Activated naive CD8-positive, alpha-beta T cell treated with anti-CD3 and anti-CD28 coated beads for 36 hours (primary cell): ENCODE measurements around the gene PYCR2. TPM values are rescaled to one million over a fixed set of nuclear protein-coding genes. Genes with fewer than 3 reads are reported as not detected.

ENCODE experiments used
- DNase-seq: peaks from one replicate; pipeline ENCODE4 v3.0.0; 2021
- H3K27ac Mint-ChIP-seq: one replicate; pipeline ENCODE4 v1.8.0; 2022; ENCODE audit warnings: mild to moderate bottlenecking, moderate library complexity, mixed read lengths
- H3K27me3 Mint-ChIP-seq: one replicate; pipeline ENCODE4 v1.8.0; 2022; ENCODE audit warnings: mild to moderate bottlenecking, mixed read lengths
- H3K36me3 Mint-ChIP-seq: one replicate; pipeline ENCODE4 v1.8.0; 2021; ENCODE audit warnings: mild to moderate bottlenecking, mixed read lengths
- H3K4me1 Mint-ChIP-seq: one replicate; pipeline ENCODE4 v1.8.0; 2021; ENCODE audit warnings: mixed read lengths
- H3K4me3 Mint-ChIP-seq: one replicate; pipeline ENCODE4 v1.8.0; 2022; ENCODE audit warnings: mild to moderate bottlenecking, moderate library complexity, mixed read lengths
- H3K9me3 Mint-ChIP-seq: one replicate; pipeline ENCODE4 v1.8.0; 2022; ENCODE audit warnings: mixed read lengths
- total RNA-seq, 2 experiments: library from RNA; stranded (reverse); gene quantifications; one replicate each; pipeline ENCODE4 v1.2.3, GENCODE V29; 2021

Gene PYCR2
- total RNA-seq, 2 experiments from 2014 or later: 142 to 149 TPM

DNA sequence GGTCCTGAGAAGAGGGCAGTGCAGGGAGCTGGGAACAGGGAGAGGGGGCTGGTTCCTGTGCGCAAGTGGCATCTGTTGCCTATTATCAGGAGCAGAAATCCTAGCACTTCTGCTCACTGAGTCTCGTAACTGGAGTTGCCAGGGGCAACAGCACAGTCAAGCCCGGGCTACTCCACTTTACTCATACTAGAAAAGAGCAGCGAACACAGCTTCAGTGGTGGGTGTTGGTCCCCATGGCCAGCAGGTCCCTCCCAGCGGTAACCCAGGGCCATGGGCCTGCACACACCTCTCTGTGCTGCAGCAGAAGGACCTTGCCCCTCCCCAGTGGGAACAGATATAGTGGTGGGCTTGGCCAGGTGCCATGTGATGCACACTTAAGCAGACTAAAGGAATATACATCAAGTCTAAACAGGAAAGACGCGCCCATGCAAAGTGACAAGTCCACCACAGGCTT lies 8.5 kb downstream of the PYCR2 start:
- H3K4me3 Mint-ChIP-seq: no peak overlapping the region
- H3K36me3 Mint-ChIP-seq: peaks cover 25% of the 10 kb centered on the region
- no peak overlapping the region for H3K27ac Mint-ChIP-seq
- no peaks in the 10 kb centered on the region for H3K9me3 Mint-ChIP-seq
- H3K27me3 Mint-ChIP-seq: no peaks in the 10 kb centered on the region
- H3K4me1 Mint-ChIP-seq: peaks cover 17% of the 10 kb centered on the region
- DNase-seq: no peak

DNA sequence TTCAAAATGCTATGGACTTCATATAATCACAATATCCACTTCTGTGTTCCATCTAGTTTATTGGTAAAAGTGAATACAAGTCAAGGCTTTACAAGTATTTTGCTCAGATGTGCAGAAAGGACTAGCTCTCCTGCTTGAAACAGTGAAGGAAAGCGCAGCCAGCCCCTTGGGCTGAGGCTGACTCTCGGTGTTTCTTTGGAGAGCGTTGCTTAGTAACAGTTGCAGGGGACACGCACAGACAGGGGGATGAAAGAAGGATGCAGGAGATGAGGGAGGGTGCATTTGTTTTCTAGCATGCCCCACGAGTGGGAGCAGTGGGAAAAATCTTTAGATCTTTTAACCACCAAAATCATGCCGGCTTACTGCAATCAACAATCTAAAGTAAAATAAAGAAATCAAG lies 9.1 kb downstream of the PYCR2 start:
- H3K4me1 Mint-ChIP-seq: peaks cover 17% of the 10 kb centered on the region
- peaks cover 20% of the 10 kb centered on the region for H3K36me3 Mint-ChIP-seq
- no peaks in the 10 kb centered on the region for H3K9me3 Mint-ChIP-seq
- no peak overlapping the region for H3K4me3 Mint-ChIP-seq
- DNase-seq: no peak
- H3K27me3 Mint-ChIP-seq: no peaks in the 10 kb centered on the region
- no peak overlapping the region for H3K27ac Mint-ChIP-seq

DNA sequence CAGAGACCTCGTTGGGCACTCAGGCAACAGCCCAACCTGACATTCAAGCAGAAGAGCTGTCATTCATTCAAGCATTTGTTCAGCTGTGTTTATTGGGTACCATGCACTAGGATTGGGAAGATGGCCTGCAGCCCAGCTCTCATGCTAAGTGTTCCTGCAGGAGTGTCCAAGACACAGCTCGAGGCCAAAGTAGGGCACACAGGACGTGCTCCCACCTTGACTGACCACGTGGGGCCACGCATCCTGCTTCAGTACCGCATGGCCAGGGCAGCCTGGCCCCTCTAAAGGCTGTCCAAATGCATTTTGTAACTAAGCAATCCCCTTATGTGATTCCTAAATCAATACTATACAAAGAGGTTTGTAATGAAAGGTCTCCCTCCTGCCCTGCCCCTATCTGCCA lies 9.7 kb downstream of the PYCR2 start:
- peaks cover 20% of the 10 kb centered on the region for H3K4me1 Mint-ChIP-seq
- no peak for DNase-seq
- H3K27ac Mint-ChIP-seq: no peak overlapping the region
- H3K4me3 Mint-ChIP-seq: no peak overlapping the region
- H3K36me3 Mint-ChIP-seq: peaks cover 16% of the 10 kb centered on the region
- no peaks in the 10 kb centered on the region for H3K27me3 Mint-ChIP-seq
- no peaks in the 10 kb centered on the region for H3K9me3 Mint-ChIP-seq

DNA sequence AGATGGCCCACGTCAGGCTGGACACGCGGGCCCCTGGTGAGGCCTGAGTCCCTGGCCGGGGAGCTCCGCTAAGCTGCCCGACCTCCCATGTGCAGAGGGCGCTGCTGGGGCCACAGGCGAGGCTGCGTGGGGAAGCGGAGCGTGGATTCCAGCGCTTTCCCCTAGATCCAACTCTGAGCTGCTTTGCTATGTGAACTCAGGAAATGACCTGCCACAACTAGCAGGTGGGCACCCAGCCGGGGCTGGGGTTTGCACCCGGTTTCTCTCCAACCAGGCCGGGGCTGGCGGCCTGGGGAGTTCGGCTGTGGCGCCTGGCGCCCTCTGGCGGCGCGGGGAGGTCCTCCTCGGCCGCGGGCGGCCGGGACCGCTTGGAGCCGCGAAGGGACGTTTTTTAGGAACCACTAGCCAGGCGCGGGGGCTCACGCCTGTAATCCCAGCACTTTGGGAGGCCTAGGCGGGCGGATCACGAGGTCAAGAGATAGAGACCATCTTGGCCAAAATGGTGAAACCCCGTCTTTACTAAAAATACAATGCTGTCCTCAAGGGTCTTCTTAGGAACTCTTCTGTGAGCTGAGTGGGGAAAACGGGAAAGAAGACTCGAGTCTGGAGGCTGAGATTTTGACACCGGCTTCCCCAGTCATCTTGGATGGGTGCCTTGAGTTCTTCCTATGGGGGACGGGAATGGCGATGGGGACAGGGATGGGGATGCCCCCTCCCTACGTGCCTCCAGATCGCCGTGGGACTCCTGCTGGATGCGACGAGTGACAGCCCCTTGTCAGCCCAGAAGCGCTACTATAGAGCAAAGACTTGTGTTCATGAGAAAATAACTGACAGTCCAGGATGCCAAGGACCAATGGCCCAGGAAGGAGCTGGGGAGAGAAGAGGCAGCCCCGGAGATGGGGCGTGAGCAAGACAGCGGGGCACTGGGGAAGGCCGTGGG lies 12.6 kb downstream of the PYCR2 start:
- Mint-ChIP-seq H3K4me3 (no peak overlapping the region), H3K27ac (no peak overlapping the region), H3K36me3 (no peaks in the 10 kb centered on the region), H3K27me3 (no peaks in the 10 kb centered on the region), H3K4me1 (peaks cover 21% of the 10 kb centered on the region), H3K9me3 (no peaks in the 10 kb centered on the region)
- DNase-seq: peak; percentile 83

DNA sequence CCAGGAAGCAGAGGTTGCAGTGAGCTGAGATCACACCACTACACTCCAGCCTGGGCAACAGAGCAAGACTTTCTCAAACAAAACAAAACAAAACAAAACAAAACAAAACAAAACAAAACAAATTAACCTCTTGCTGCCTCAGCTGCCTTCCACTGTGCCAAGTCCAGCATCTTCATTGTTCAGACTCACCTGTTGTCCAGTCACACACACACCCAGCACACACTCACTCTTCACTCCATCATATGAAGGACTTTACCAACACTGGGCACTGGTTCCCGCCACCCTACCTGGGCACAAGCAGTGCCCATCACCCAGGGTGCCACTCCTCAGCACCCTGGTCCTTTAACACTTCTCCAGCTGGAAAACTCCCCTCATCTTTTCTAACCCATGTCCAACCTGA lies 14.6 kb downstream of the PYCR2 start:
- Mint-ChIP-seq H3K36me3 (no peaks in the 10 kb centered on the region), H3K27ac (no peak overlapping the region), H3K4me3 (no peak overlapping the region), H3K4me1 (peaks cover 31% of the 10 kb centered on the region), H3K9me3 (no peaks in the 10 kb centered on the region), H3K27me3 (no peaks in the 10 kb centered on the region)
- DNase-seq: no peak

DNA sequence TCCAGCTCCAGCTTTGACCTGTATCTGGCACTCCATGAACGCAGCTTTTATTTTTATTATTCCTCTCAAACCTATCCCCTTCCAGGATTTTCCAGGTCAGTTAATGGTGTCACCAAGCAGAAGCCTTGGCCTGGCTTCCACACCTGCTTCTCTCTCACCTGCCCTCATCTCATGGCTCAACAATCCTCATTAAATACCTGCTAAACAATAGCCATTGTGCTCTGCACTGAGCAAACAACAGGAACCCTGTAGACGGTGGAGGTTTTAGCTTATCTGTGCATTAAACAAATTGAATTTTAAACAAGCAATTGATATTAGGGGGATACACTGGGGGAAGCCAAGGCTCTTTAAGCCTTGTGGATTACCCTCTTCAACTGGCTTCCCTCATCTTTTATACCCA lies 15.3 kb downstream of the PYCR2 start:
- peaks cover 31% of the 10 kb centered on the region for H3K4me1 Mint-ChIP-seq
- no peak overlapping the region for H3K27ac Mint-ChIP-seq
- no peaks in the 10 kb centered on the region for H3K27me3 Mint-ChIP-seq
- DNase-seq: no peak
- H3K36me3 Mint-ChIP-seq: no peaks in the 10 kb centered on the region
- no peaks in the 10 kb centered on the region for H3K9me3 Mint-ChIP-seq
- H3K4me3 Mint-ChIP-seq: no peak overlapping the region

DNA sequence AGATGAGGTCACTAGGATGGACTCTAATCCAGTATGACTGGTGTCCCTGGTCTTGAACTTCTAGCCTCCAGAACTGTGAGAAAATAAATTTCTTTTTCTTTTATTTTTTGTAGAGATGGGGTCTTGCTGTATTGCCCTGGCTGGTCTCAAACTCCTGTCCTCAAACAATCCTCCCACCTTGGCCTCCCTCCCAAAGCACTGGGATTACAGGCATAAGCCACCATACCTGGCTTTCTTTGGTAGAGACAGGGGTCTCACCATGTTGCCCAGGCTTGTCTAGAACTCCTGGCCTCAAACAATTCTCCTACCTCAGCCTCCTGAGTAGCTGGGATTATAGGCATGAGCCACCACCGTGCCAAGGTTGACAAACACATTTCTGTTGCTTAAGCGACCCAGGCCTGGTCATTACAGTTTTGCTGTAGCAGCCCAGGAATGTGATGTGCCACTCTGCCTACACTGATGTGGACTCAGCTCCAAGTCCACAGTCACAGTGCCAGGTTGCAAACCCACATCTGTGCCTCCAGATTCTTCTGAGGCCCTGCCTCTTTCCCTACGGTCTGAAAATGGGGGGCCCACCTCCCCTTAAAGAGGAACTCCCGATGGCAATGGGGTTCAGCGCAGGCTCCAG lies 15.9 kb downstream of the PYCR2 start:
- DNase-seq: no peak
- no peaks in the 10 kb centered on the region for H3K36me3 Mint-ChIP-seq
- no peak overlapping the region for H3K27ac Mint-ChIP-seq
- H3K4me3 Mint-ChIP-seq: no peak overlapping the region
- H3K4me1 Mint-ChIP-seq: peaks cover 31% of the 10 kb centered on the region
- H3K27me3 Mint-ChIP-seq: no peaks in the 10 kb centered on the region
- H3K9me3 Mint-ChIP-seq: no peaks in the 10 kb centered on the region

DNA sequence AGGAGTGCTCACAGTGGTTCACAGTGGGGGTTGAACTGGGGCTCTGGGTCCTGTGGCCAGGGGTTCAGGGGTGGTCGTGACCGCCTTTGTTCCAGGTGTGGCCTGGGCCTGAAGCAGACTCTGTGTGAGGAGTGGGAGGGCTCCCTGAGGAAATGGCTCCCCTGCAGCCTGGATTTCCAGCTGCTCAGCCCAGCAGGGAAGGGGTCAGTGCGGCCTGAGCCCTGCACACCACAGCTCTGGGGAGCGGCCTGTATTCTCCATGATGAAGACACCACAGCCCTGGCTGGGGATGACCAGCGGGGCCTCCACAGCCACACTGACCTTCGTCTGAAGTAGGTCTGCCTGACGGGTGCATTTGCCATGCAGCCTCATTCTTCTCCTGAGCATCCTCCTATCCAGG lies 16.7 kb downstream of the PYCR2 start:
- no peak for DNase-seq
- Mint-ChIP-seq H3K36me3 (no peaks in the 10 kb centered on the region), H3K4me3 (no peak overlapping the region), H3K27me3 (no peaks in the 10 kb centered on the region), H3K4me1 (peaks cover 31% of the 10 kb centered on the region), H3K27ac (no peak overlapping the region), H3K9me3 (no peaks in the 10 kb centered on the region)

DNA sequence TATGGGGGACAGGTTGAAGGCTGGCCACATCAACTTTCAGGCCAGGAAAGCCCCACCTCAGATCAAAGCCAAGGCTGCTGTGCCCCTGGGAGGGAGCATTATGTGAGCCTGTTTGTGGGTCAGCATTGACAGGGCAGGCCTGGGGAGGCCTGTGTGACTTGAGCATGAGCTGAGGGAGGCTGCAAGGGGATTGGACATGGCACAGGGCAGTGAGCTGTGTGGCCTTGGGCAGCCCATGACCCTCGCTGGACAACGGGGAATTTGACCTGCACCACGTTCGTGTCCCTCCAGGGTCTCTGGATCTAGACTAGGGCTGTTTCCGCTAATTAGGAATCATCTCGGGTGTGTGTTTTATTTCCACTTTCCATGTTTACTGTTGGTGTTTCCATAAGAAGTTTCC lies 17.6 kb downstream of the PYCR2 start:
- Mint-ChIP-seq H3K27me3 (no peaks in the 10 kb centered on the region), H3K4me3 (no peak overlapping the region), H3K4me1 (peaks cover 28% of the 10 kb centered on the region), H3K27ac (no peak overlapping the region), H3K36me3 (no peaks in the 10 kb centered on the region), H3K9me3 (no peaks in the 10 kb centered on the region)
- DNase-seq: no peak

DNA sequence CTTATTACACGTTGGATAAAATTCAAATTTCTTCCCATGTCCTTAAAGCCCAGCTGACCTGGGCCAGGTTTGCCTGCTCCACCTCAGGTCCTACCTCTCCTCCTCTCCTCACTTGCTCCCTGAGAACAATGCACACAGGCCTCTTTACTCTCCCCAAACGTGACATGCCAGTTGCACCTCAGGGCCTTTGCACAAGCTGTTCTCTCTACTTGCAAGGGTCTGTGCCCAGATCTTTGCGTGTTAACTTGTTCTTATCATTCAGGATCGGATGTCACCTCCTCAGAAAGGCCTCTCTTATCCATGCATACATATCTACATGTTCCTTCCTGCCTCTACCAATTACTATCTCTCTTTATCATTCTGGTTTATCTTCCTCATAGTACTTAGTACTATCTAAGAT lies 20.4 kb downstream of the PYCR2 start:
- Mint-ChIP-seq H3K4me1 (peaks cover 23% of the 10 kb centered on the region), H3K27me3 (no peaks in the 10 kb centered on the region), H3K36me3 (no peaks in the 10 kb centered on the region), H3K4me3 (no peak overlapping the region), H3K9me3 (no peaks in the 10 kb centered on the region), H3K27ac (no peak overlapping the region)
- no peak for DNase-seq

DNA sequence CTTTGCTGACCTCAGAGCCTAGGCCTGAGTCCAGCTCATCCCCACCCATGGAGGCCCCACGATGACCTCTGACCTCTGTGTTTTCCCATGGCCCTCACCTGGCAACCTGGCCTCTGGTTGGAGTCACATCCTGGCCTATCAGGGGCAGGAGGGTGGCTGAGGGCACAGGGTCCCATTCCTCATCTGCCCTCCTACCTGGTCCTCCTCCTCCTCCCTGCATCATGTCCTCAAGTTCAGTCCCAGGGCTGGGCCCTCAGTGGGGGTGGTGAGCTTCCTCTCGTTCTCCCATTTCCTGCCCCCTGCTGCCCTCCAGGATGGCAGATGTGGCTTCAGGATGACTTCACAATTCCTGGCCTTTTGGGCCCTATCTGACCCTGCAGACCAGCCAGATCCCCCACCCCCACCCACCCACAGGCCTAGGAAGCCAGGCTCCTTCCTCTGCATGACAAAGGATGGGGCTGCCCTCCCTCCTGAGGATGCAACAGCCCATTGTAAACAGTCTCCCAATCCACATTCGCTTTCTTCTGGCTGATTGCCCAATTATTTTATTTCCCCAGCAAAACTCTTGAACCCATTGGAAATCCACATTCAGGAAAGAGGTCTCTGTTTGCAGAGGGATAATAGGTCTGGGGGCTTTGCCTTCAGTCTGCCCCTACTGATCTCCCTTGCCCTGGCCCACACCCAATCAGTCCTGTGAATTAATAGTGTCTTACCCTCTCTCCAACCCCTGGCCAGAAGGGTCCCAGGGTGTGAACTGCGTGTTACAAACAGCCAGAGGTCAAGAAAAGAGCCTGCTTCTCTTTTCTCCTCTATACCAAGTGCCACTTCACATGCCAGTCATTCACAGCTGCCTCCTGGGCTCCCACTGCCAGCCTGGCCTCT lies 24.8 kb downstream of the PYCR2 start:
- Mint-ChIP-seq H3K27me3 (no peaks in the 10 kb centered on the region), H3K9me3 (no peaks in the 10 kb centered on the region), H3K36me3 (peaks cover 4% of the 10 kb centered on the region), H3K4me3 (no peak overlapping the region), H3K27ac (no peak overlapping the region), H3K4me1 (peaks cover 37% of the 10 kb centered on the region)
- no peak for DNase-seq

DNA sequence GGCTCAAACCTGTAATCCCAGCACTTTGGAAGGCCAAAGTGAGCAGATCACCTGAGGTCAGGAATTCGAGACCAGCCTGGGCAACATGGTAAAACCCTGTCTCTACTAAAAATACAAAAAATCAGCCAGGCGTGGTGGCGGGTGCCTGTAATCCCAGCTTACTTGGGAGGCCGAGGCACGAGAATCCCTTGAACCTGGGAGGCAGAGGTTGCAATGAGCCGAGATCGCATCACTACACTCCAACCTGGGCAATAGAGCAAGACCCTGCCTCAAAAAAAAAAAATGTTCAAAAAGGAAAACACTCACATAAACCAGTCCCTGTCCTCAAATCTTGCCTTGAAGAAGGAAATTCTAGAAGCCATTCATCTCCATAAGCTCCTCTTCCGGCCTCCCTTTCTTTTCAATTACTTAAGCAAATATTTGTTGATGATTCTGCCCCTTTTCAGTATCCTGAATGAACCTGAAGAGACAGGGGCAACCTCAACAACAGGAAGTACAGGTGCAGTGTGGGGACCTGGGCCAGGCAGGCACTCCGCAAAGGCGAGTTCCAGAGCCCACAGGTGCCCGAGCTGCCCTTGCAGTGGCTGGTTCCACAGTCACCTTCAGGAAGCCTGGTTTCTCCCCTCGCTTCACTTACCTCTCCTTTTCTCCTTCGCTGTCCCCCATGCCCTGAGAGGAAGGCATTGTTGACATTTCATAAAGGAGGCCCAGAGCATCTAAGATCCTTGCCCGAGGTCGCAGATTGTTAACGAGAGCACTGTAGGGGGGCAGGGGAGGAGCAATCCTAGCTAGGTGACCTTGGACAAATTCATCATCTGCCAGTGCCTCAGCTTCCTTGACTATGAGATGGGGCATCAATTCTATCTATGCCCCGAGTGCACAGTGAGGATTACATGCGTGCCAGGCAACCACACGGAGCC lies 26.2 kb downstream of the PYCR2 start:
- Mint-ChIP-seq H3K9me3 (no peaks in the 10 kb centered on the region), H3K27me3 (no peaks in the 10 kb centered on the region), H3K4me3 (peak overlapping the region; percentile 24), H3K4me1 (peaks cover 41% of the 10 kb centered on the region), H3K27ac (peak overlapping the region; percentile 89), H3K36me3 (peaks cover 4% of the 10 kb centered on the region)
- DNase-seq: no peak

DNA sequence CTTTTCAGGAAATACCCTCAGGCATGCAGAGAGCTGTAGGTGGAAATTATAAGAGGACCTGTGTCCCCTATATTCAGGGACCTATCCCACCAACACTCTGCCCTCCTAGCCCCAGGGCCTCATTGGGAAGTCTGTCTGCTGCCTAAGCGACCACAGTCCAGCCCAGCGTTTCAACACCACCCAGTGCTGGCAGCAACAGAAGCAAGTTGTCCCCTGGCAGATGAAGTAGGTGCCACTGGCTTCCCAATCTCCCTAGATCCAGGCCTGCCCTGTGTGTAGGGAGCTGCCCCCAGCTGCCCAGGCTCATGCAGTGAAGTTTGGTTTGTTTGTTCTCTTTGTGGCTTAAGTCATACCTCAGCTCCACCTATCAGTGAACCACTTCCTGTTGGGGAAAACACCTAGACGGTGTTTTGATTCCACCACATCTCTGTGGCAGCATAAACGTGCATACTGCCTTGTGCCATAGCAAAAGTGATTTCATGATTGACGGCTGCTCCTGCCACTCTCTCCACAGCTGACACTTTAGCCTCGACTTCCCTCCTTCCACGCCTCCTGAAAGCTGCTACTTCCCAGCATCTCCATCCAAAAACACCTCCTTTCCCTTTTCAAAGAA lies 27.0 kb downstream of the PYCR2 start:
- no peaks in the 10 kb centered on the region for H3K27me3 Mint-ChIP-seq
- H3K27ac Mint-ChIP-seq: peak overlapping the region; percentile 89
- peaks cover 41% of the 10 kb centered on the region for H3K4me1 Mint-ChIP-seq
- peaks cover 4% of the 10 kb centered on the region for H3K36me3 Mint-ChIP-seq
- H3K4me3 Mint-ChIP-seq: peak overlapping the region; percentile 54
- no peaks in the 10 kb centered on the region for H3K9me3 Mint-ChIP-seq
- peak; percentile 63 for DNase-seq

DNA sequence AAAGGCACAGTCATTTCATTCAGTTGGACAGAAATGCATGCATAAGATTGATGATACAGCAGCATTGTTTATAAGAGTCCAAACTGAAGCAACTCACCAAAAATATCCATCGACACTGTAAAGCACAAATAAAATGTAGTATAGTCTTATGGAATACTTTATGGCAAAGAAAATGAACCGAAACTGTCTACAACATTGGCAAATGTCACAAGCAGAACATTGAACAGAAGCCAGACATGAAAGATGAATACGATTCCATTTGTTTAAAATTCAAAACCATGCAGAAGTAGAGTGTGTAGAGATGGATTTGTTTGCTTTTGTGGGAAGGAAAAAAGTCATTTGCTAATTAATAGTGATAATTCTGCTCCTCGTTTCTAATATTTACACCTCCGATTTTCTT lies 27.6 kb downstream of the PYCR2 start:
- peak overlapping the region; percentile 89 for H3K27ac Mint-ChIP-seq
- peaks cover 41% of the 10 kb centered on the region for H3K4me1 Mint-ChIP-seq
- H3K4me3 Mint-ChIP-seq: peak overlapping the region; percentile 54
- H3K36me3 Mint-ChIP-seq: peaks cover 4% of the 10 kb centered on the region
- H3K9me3 Mint-ChIP-seq: no peaks in the 10 kb centered on the region
- DNase-seq: no peak
- H3K27me3 Mint-ChIP-seq: no peaks in the 10 kb centered on the region
